GM03348 (cell line): ENCODE data around the gene GNAT1.

ENCODE experiments used
- DNase-seq: peaks from one replicate; pipeline ENCODE4 v3.0.0; 2012; ENCODE audit warnings: low spot score

Gene GNAT1

DNA sequence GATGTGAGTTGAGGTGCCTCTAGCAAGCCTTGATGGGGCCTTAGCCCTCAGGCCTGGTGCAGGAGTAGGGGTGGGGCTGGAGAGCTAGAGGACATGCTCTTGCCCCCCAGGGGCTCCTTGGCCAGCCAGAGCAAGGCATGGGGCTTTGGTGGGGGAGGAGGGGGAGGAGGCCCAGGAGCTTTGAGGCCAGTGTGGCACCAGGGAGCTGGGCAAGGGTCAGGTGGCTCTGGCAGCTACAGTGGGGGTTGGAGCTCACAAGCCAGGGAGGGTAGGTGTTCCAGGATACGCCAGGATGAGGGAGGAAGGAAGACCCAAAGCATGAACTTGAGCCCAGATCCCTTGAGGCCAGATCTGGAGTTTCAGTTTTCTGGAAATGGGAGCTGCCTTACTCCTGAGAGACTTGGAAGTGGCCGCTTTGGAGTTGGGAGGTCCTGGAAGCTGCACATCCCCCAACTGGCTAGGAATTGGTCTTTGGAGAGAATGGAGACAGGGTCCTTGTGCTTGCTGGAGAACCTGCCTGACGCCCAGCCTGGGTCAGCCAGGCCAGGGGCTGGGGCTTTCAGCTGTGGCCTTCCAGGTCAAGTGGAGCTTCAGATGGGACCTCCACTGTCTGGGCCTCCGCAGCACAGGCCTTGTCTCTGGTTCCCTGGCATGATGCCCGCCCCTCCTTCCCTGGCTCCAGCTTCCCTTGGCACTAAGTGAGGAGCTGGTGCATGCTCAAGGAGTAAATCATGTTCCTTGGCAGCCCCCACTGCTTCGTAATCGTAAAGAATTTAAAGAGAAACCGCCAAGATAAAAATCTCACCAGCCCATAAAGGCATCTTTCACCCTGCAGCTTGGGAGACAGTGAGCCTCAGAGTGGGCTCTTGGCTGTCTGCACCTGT is 27.6 kb upstream of the GNAT1 start:
- peak; percentile 94 for DNase-seq

DNA sequence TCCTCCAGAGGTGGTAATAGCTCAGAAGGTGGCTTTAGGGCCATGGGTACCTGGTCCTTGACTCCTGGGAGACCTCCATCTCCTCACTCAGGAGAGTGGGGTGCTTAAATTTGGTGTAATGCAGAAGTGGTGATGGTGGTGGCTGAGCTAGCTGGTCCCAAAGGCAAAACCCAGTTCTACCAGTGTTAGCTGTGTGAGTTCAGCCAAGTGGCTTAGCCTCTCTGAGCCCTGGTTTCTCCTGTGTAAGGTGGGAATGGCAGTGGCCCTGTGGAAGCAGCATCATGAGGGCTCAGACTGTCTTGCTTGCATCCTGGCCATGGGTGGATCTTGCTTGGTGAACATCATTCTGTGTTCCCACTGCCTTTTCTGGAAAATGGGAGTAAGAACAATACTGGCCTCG is 26.9 kb upstream of the GNAT1 start:
- DNase-seq: no peak

GRCh38 chr3:50164984-50165909 is 26.2 kb upstream of the GNAT1 start:
- DNase-seq: peak; percentile 86

DNA sequence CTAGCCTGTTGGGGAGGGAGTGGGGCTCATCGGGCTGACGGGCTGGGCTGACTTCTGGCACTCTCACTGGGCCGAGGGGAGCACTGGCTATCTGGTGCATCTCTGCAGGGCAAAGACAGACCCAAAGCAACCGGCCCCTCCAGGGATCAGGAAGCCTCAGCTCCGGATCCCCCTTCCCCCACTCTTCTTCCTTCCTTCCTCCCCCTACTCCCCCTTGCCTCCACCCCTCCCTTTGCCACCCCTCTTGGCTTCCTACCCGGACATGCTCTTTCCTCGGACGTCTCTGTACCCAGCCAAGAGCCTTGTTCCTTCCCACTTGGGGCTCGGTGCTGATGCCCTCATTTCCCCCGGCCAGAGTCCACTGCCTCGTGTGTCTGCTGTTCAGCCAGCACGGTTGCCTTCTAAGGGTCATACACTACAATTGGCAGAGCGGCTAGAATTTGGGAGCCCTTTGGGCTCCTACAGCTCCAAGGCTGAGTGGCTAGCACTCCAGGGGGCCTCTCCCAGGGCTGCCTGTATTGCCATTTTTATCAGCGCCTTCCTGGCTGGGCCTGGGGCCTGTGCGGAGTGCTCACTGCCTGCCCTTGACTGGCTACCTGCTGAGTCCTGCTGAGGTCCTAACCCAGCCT is 25.4 kb upstream of the GNAT1 start:
- peak; percentile 47 for DNase-seq

DNA sequence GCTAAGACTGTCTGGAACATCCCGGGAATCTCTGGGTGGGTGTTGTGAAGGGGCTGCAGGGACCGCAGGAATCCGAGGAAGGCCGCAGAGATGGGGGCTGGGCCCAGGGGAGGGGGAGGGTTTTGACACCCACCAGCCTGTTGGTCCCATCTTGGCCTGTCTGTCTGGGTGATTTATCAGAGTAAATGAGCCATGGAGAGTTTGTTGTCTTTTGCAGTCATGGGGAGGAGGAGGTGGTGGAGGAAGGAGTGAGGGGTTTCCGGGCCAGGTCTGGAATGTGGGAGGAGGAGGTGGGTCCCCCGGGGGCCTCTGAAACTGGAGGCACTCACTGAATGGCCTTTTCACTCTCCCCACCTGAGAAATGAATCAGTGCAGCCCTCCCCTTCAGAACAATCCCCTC is 24.8 kb upstream of the GNAT1 start:
- no peak for DNase-seq

DNA sequence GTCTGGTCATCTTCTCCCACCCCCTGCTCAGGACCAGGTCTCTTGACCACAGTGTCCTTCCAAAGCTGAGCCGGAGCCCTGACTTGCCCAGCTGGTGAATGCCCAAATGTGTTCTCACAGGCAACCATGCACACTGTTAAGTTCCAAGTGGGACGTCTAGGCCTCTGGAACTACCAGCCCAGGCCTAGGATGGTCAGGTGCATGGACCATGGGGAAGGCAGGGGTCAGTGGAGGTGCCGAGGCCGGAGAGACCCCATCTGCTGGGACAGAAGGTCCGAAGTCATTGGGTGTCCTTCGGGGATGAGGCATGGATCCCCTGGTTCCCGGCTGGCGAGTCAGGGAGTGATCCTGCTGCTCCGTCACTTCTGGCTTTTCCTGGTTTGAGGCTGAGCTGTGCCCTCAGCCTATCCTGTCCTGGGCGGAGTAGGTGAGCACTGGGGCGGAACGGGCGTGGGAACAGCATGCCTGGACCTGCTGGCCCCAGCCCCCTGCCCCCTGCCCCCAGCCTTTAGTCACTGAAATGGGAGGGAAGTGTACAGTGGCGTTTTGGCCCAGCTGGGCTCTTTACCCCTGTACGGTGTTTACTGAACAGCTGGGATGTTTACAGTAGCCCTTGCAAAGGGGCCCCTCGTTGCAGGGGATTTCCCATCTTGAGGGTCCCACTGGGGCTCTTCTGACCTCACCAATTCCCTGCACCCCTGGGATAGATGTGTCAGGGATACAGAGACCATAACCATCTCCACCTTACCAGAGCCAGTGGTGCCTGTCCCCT is 24.2 kb upstream of the GNAT1 start:
- no peak for DNase-seq

- no peak for DNase-seq
Observed at GRCh38 chr3:50167841-50168209, 23.6 kb upstream of the GNAT1 start.

- no peak for DNase-seq
Observed at GRCh38 chr3:50168388-50168787, 23.0 kb upstream of the GNAT1 start.

- no peak for DNase-seq
Observed at GRCh38 chr3:50168791-50169190, 22.6 kb upstream of the GNAT1 start.

GRCh38 chr3:50169232-50169832 is 22.1 kb upstream of the GNAT1 start:
- no peak for DNase-seq

- no peak for DNase-seq
Observed at GRCh38 chr3:50169858-50170257, 21.6 kb upstream of the GNAT1 start.

DNA sequence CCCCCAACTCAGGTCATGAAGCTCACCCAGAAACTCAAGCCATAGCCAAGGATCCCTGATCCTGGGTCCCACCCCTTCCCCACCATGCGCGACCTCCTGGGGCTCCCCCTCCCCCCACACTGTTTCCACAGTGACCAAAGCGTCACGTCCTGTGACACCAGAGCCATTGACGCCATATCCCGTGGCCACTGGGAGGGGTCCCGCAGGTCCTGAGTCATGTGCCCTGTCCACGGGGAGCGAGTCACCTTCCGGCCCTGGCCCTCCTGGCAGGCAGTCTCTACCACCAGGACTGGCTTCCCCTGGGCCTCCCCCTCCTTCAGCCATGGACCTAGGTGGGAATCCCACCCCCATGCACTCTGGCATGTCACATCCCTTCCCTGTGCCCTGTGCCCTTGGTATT is 20.7 kb upstream of the GNAT1 start:
- peak; percentile 43 for DNase-seq

- DNase-seq: no peak
Observed at GRCh38 chr3:50171540-50172301, 19.7 kb upstream of the GNAT1 start.

- DNase-seq: no peak
Observed at GRCh38 chr3:50172626-50173220, 18.7 kb upstream of the GNAT1 start.

GRCh38 chr3:50173685-50174516 is 17.5 kb upstream of the GNAT1 start:
- no peak for DNase-seq

GRCh38 chr3:50174517-50174895 is 16.9 kb upstream of the GNAT1 start:
- no peak for DNase-seq

DNA sequence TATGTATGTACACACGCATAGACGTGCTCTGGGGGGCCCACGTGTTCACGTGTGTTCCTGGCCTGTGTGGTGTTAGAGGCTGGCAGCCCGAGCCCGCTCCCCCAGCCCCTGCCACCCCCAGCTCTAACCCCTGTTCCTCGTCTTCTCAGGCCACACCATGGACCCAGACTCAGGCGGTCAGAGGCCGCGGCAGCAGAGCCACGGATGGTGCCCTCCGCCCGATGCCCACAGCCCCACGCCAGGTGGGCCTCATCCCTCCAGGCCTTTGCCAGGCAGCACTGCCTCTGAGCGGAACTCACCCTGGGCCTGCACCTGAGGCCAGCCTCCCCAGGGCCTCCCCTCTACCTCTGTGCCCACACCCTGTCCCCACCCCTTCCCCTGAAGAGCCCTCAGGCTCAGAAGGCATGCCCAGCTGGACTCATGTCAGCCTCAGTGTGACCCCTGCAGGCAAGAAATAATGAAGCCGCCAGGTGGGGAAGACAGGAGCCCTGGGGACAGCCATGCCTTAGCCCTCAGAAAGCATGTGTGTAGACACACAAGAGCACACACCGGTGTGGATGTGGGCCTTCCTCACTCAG is 16.4 kb upstream of the GNAT1 start:
- DNase-seq: no peak

GRCh38 chr3:50177346-50177745 is 14.1 kb upstream of the GNAT1 start:
- no peak for DNase-seq

DNA sequence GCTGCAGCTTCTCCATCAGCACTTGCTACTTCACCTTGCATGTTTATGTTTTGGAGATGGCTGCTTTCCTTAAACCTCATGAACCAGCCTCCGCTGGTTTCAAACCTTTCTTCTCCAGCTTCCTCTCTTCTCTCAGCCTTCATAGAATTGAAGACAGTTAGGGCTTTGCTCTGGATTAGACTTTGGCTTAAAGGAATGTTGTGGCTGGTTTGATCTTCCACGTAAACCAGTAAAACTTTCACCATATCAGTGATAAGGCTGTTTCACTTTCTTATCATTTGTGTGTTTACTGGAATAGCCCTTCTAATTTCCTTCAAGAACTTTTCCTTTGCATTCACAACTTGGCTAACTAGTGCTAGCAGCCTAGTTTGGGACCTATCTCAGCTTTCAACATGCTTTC is 11.7 kb upstream of the GNAT1 start:
- no peak for DNase-seq
